ENCODE measurements around the gene TMEM131L.
"Not testable (repeated sequence)": the region's sequence is repeated elsewhere in the genome, so short reads cannot be mapped to it uniquely, and the experiment has no call there.

The TMEM131L gene

DNA sequence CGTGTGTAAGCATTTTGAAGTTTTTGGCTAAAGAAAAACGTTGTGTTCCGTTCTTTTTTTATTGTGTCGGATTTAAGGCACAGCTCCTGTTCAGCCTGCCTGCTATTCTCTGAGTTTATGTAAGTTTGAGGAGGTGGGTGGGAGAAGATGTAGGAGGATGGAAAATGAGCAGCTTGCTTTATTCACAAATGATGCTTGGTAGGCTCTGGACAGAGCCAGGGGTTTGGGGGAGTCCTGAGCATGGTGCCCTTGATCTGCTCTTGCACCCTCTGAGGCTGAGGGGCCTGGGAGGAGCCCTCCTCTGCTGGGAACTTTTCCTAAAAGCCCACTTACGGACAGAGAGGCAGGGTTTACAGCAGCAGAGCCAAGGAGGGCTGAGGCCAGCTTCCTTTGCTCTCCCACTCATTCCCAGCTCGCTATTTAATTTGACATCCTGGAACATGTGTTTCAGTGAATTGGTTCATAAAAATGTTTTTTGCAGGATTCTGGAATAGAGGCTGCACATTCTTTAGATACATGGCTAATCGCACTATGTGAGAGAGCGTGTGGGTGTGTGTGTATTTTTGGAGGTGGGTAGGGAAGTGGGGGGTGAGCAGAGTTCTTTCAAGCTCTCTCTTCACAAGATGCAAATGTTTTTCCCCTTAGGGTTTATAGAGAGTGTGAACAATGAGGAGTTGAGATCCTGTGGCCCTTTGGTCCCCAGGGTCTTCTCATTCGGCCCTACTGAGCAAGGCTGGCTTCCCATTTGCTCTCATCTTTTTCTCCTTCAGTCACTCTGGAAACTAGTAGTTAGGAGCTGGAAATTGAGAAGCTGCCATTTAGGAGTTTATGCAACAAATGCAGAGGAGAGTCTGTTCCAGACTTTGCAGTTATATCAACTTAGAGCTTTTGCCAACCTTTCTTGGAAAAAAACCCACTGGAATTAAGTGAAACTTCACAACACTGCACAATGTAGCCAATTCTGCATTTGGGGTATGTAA is 32.1 kb downstream of the TMEM131L start:
- in situ Hi-C loops (cut with HindIII; ENCODE audit: low sequenced_read_pairs), result no loop called here

DNA sequence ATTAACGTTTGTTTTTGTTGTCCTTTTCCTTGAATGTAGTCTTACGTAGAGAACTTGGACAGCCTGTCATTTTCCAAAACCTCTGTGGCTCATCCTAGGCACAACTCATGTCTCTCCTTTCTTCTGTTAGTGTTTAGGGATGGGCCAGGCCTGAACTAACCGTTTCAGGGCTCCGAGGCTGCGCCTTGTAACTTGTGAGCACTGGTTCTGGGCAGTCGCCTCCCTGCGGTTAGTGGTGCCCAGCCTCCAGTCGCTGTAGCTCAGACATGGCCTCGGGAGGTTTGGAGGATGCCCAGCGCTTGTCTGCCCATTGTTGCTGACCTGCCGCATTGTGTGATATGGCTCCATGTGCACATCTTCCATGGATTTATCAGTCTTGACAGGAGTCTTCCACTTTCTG is 32.8 kb downstream of the TMEM131L start:
- in situ Hi-C loops (cut with HindIII; ENCODE audit: low sequenced_read_pairs), result no loop called here

DNA sequence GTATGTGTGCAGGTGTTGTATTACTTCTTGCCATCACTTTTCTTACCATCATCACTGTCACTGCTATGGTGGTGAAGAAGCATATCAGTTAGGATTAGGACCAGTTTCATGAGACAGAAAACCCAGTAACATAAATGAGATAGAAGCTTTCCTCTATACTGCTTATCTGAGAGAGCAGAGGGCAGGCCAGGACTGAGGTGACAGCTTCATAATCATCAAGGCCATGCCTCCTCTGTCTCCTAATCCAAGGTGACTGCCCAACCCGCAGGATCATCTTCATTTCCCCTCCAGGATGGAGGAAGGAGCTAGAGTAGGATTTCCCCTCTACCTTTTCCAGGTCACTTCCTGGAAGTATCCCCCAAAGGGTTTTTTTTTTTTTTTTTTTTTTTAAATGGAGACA is 35.4 kb downstream of the TMEM131L start:
- in situ Hi-C loops (cut with HindIII; ENCODE audit: low sequenced_read_pairs), result no loop called here

DNA sequence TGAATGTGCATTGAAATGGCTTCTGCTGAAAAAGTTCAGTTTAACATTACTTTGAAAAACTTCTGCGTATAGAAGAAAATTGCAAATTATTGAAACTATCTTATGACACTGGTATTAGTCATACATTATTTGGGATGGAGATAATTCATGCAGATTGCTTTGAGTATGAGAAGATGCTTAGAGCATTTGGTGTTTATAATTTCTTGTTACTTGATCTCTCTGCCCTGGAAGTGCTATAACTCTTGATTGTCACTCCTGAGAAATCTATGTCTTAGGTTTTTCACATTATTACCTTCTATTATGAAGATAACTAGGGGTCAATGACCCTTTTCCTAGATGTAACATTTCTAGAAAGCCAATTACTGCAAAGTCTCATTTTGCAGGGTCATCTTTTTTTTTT is 36.4 kb downstream of the TMEM131L start:
- in situ Hi-C loops (cut with HindIII; ENCODE audit: low sequenced_read_pairs), result no loop called here

DNA sequence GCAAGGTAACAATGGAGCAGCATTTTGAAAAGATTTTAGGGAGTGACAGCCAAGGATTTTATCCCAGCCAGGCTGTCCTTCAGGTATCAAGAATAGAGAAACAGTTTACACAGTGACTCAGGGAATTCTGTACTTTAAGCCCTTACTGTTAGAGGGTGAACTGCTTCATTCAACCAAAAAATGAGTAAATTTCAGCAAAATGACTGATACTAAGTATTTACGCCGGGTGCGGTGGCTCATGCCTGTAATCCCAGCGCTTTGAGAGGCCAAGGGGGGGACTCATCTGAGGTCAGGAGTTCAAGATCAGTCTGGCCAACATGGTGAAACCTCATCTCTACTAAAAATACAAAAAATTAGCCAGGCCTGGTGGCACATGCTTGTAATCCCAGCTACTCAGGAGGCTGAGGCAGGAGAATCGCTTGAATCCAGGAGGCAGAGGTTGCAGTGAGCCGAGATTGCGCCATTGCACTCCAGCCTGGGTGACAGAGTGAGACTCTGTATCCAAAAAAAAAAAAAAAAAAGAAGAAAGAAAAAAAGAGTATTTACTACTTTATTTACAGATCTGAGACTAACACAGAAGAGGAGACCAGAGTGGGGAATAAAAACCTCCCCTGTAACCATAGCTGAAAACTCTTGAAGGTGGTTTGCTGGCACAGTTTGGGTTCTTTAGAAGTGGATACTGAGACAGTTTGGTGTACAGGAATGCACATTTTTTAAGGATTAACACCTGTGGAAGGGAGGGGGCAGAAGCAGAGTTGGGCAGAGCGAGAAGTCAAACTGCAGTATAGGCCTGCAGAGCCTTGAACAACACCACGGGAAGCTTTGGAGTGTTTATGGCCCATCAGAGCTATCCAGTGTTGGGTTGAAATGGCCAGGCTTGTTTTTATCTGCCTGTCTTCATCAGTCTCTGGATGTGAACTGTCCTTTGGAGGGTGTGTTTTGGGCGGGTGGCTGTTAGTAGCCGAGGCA is 40.5 kb downstream of the TMEM131L start:
- in situ Hi-C loops (cut with HindIII; ENCODE audit: low sequenced_read_pairs), result no loop called here

DNA sequence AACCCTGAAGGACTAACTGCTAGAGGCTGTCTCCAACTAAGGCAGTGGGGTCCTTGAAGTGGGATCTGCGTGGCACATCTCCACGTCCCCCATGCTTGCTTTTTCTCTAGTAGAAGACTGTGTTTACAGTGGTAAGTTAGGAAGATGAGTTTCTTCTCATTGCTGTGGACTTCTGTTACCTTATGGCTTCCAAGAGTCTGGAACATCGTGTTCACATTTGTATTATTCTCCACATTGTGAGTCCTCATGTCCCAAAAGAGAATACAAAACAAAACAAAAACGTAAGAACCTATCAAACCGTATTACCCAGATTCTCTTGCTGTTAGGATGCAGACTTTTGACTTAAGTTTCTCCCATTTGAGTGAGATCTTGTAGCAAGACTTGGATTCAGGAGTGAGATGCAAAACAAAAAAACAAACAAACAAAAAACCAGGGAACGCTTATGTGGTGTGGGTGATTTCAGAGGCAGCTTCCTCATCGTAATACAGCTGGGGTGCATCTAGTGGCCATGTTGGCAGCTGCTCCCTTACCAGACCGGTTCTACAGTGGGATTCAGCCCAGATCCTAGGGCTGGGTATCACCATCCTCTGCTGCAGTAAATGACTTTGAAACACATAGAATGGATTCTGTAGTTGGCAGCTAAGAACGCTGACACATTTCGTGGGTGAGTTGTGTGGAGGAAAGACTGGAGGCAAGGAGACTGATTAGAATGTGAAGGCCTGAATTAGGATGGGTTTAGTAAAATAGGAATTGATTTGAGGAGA is 41.3 kb downstream of the TMEM131L start:
- in situ Hi-C loops (cut with HindIII; ENCODE audit: low sequenced_read_pairs), result no loop called here

DNA sequence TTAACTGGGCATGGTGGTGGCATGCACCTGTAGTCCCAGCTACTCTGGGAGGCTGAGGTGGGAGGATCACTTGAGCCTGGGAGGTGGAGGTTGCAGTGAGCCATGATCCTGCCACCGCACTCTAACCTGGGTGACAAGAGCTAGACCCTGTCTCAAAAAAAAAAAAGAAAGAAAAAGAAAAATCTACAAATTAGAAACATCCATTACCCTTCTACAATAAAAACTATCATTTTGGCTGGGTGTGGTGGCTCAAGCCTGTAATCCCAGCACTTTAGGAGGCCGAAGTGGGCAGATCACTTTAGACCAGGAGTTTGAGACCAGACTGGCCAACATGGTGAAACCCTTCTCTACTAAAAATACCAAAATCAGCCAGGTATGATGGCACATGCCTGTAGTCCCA is 43.1 kb downstream of the TMEM131L start:
- in situ Hi-C loops (cut with HindIII; ENCODE audit: low sequenced_read_pairs), result not testable (repeated sequence)

DNA sequence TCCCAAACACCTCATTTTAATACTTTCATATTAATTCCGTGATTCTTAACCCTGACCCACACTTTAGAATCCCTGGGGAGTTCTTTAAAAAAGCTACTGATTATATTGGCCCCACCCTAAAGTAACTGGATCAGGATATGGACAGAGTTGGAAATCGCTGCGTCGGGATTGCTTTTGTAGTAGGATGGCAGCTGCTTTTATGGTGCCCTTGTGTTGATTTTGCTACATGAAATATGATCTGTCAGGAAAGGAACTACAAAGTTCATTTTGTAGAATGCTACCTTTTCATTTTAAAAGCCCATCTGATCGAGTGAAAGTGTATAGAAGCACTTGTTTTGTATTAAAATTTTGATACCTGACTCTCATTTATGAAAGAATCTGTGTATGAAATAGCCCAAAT is 43.6 kb downstream of the TMEM131L start:
- in situ Hi-C loops (cut with HindIII; ENCODE audit: low sequenced_read_pairs), result no loop called here

DNA sequence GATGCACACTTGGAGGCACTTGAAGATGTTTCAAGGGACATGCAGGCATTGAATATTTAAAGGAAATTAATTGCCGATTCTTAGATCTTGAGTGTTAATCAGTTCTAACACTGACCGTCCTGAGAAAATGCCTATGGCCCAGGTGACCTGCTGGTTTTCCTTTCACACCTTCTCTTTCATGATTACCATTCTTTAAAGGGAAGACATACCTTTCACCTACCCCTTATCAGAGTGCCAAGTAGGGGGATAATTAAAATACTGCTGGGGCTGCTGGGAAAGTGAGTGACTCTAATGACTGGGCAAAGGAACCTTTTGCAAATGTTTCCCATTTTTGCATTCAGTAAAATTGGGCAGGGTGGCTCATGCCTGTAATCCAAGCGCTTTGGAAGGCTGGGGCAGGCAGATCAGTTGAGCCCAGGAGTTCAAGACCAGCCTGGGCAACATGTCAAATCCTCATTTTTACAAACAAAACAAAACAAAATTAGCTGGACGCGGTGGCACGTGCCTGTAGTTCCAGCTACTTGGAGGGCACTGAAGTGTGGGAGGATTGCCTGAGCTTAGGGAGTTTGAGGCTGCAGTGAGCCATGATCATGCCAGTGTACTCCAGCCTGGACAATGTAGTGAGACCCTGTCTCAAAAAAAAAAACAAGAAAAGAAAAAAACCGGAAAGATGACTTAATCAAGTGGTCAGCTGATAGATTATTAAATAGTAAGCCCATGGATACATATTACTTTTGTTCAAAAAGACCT is 44.3 kb downstream of the TMEM131L start:
- in situ Hi-C loops (cut with HindIII; ENCODE audit: low sequenced_read_pairs), result no loop called here

DNA sequence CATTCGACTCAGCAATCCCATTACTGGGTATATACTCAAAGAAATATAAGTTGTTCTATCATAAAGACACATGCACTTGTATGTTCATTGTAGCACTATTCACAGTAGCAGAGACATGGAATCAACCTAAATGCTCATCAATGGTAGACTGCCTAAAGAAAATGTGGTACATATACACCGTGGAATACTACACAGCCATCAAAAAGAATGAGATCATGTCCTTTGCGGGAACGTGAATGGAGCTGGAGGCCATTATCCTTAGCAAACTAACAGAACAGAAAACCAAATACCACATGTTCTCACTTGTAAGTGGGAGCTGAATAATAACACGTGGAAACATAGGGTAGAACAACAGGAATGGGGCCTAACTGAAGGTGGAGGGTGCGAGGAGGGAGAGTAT is 44.9 kb downstream of the TMEM131L start:
- in situ Hi-C loops (cut with HindIII; ENCODE audit: low sequenced_read_pairs), result no loop called here

DNA sequence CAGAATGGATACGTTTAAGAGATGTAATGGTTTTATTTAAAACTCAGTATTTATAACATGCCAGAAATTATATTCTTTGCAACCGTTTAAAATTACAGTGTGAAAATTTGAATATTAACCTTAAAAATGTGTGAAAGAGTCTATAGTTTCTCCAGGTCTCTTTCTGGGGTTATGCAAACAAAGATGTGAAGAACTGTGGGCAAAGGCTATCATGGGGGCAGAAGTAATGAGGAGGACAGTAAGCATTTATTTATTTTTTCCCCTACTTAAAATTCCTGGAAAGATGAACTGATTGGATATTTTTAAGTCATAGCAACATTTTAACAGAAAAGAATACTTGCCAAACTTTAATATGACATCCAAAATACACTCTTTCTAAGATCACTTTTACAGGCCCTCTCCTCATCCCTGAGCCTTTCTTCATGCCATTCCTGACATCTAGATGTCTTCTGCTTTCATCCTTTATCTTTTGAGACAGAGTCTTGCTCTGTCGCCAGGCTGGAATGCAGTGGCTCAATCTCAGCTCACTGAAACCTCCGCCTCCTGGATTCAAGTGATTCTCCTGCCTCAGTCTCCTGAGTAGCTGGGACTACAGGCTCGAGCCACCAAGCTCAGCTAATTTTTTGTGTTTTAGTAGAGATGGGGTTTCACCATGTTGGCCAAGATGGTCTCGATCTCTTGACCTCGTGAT is 46.1 kb downstream of the TMEM131L start:
- in situ Hi-C loops (cut with HindIII; ENCODE audit: low sequenced_read_pairs), result no loop called here

DNA sequence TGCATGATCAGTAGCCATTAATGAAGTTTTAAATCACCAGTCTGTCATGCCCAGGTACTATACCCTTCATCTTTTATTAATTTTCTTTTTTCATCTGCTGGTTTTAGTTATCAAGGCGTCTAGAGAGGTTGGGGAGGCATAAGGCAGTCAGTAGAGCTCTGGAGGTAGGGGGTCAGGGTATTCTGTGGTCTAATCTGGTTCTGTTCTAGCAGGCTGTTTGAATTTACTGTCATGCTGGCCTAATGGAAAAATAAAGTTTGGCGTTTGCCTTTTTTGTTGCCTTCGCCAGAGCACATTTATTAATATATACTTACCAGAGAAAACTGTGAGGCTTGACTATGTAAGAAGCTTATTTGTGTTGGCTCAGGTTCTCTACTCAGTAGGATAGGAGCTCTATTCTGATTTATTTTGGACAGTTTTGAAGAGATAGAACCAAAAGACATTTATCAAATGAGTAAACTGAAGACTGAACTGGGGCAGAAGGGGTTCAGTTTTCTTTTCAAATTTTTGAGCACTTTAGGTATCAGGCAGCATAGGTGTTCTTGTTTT is 46.9 kb downstream of the TMEM131L start:
- in situ Hi-C loops (cut with HindIII; ENCODE audit: low sequenced_read_pairs), result no loop called here

DNA sequence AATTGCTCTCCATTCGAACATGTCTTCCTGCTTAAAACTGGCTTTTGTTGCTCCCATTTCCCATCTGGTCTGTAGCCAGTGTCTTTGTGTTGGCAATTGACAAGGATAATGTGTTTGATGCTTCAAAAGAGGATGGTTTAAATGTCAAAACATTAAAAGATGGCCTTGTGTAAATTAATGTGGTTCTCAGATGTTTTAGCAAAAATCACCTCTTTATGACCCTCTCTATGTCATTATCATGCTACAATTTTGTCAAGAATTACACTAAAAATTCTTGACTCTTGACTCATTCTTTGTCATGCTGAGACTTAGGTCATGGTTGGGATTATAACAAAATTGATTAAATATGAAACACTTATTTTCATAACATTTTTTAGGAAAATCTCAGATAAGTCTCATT is 47.4 kb downstream of the TMEM131L start:
- in situ Hi-C loops (cut with HindIII; ENCODE audit: low sequenced_read_pairs), result no loop called here

DNA sequence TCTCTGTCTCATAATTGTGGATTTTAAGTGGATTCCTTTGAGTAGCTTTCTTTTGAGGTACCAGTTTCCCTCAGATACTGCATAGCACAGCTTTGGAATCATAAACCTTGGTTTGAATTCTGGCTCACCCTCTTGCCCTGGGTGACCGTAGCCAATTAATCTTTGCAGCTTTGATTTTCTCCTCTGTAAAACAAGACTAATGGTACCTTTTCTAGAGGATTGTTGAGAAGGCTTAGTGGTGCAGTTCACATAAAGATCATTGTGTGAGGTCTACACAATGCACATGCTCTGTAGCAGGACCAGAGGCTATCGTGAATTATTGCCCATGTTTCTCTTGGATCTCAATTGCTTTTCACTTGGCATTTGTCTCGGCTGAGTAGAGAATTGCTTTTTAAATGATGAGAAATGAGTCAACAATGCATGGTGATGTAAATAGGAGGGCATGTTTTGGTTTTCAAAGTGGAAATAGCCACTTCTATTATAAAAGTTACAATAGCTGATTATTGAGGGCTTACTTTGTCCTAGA is 47.9 kb downstream of the TMEM131L start:
- in situ Hi-C loops (cut with HindIII; ENCODE audit: low sequenced_read_pairs), result no loop called here

DNA sequence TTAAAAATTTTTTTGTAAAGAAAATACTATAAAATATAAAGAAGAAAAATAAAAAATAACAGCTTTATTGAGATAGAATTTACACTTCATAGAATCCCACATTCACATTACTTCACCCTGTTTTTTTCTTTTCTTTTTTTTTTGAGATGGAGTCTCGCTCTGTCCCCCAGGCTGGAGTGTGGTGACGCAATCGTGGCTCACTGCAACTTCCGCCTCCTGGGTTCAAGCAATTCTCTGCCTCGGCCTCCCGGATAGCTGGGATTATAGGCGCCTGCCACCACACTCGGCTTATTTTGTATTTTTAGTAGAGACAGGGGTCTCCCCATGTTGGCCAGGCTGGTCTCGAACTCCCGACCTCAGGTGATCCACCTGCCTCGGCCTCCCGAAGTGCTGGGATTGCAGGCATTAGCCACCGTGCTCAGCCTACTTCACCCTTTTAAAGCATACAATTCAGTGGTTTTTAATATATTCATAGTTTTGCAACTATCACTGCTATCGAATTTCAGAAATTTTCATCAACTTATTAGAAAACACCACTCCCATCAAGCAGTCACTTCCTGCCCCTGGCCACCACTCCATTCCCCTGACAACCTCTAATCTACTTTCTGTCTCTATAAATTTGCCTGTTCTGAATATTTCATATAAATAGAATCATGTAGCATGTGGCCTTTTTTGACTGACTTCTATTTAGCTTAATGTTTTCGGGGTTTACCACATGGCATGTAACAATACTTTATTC is 48.7 kb downstream of the TMEM131L start:
- in situ Hi-C loops (cut with HindIII; ENCODE audit: low sequenced_read_pairs), result no loop called here

DNA sequence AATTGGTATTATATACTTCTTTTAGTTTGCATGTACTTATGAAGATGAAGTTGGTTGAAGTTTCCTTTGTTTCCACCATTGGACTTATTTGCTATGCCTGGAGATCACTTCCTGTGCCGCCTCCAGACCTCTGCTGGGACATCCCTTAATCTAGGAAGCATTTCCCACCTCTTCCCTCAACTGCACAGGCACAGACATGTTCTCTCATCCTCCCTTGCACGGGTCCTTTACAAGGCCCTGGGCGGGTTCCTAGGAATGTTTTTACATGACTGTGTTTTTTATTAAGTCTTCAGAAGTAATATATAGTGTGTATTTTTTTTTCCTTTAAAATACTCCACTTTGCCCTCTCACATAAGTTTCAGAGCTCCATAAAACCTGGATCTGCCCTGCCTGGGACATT is 51.0 kb downstream of the TMEM131L start:
- in situ Hi-C loops (cut with HindIII; ENCODE audit: low sequenced_read_pairs), result no loop called here

DNA sequence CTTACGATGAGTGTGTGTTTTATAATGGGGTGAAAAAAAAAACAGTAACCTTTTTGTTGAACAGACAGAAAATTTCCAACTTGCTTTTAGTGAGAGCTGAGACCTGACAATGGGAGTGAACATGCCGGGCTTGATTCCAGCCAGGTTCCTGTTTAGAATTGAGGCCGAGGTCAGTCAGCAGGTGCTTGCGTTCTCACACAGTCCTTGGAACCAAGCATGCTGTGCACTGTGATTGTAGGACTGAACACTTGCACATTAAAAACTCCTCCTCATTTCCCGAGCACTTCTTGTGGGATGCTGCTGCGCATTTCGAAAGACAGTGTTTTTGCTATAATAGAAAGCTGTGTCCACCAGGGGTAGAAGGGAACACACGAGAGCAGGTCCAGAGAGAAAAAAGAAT is 51.8 kb downstream of the TMEM131L start:
- in situ Hi-C loops (cut with HindIII; ENCODE audit: low sequenced_read_pairs), result no loop called here

DNA sequence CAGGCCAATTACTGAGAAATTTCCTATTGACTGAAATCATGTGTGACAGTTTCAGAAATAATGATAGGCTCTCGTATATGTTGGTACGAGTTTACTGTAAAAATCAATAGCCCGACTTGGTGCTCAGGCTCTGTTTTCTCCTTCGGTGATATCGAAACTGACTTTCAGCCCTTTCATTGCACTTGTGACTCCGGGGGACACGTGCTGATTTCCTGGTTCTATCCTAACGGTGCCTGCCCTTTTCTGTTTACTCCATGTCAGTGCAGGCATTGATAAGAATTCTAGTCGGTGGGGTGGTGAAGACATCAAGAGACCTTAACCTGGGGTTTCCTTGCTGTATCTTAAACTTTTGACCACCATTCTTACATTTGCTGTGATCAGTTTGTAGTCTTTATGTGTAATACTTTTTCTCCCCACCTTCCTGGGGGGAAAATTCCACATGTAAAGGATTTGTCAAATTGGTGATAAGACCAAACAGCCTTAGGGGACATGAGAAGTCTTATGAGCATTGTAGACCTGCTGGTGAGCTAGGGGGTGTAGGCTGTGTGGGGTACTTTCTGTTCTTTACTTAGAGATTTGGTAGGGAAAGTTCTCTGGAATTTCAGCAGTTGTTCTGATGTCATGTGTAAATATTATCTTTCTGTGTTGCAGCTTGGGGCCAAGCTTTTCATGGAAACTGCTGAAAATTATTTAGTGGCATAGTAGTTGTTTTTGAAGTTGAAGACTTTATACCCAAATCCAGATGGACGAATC is 52.7 kb downstream of the TMEM131L start:
- in situ Hi-C loops (cut with HindIII; ENCODE audit: low sequenced_read_pairs), result no loop called here

Measured in DLD1 (cell line).